ENCODE results near the gene N4BP2. TPM values are rescaled to one million over a fixed set of nuclear protein-coding genes. Genes with fewer than 3 reads are reported as not detected.

The N4BP2 gene
- total and polyA plus RNA-seq, 9 donors: 3.5 to 21.3 (median 10.6) TPM

DNA sequence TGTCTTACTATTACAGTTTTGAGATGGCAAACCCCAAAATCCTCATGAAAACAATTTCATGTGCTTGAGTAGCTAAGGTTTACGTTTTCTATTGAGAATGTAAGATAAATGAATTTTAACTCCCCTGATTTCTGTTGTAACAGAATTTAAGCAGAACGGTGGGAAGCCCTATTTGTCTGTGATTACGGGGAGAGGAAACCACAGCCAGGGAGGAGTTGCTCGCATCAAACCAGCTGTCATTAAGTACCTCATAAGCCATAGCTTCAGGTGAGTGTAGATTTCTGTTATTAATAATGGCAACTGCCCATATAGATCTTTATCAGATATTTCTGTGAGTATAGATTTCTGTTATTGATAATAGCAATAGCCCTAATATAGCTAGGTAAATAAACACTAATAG is 96.0 kb downstream of the N4BP2 start:
- Histone ChIP-seq H3K27me3 (no peaks in the 10 kb centered on the region), H3K4me3 (no peak overlapping the region), H3K27ac (no peak overlapping the region), H3K4me1 (ENCODE audit: insufficient read depth) (no peaks in the 10 kb centered on the region), H3K36me3 (no peaks in the 10 kb centered on the region), H3K9me3 (no peaks in the 10 kb centered on the region)
- 85 to 88% (median 87%) methylated on average over 4 of the region's 4 CpGs for WGBS, 3 donors
- DNase-seq: no peak
- intact Hi-C loops (cut with DNase I): loop anchor here in 2 of 4 donors (10.0 kb wide), 2 partner anchors 152 to 172 kb away; no protein-coding TSS in a partner anchor
- TF ChIP-seq CTCF (IDR thresholded peaks at IDR 0.05) (no peak), EP300 (IDR thresholded peaks at IDR 0.05) (no peak), POLR2A (IDR thresholded peaks at IDR 0.05) (no peak)

DNA sequence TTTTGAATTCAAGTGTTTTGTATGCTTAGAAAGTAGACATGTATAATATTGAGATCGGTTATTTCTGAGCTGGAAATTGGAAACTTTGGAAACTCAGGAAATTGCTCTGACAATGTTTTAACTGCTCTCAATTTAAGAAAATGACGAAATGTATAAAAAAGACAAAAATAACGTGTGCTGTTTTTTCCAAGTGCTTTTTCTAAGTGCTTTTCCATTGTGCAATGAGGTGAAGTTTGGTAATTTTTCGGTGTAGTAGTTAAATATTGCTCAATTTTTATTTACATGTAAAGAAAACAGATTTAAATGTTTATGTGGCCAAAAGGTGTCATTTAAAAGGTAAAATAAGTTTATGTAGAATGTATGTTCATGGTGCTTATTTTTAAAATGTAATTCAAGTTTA is 100.8 kb downstream of the N4BP2 start:
- intact Hi-C loops (cut with DNase I): loop anchor here in 3 of 4 donors (5.0 to 10.0 kb wide), 3 partner anchors 147 to 167 kb away; no protein-coding TSS in a partner anchor

GRCh38 chr4:40160258-40160657 is 103.6 kb downstream of the N4BP2 start:
- WGBS, 3 donors: 96 to 98% (median 97%) methylated on average over 9 of the region's 9 CpGs
- Histone ChIP-seq H3K4me3 (no peak overlapping the region), H3K27ac (no peak overlapping the region), H3K27me3 (no peaks in the 10 kb centered on the region), H3K9me3 (no peaks in the 10 kb centered on the region), H3K36me3 (no peaks in the 10 kb centered on the region), H3K4me1 (ENCODE audit: insufficient read depth) (no peaks in the 10 kb centered on the region)
- intact Hi-C loops (cut with DNase I): no loop called here
- no peak for TF ChIP-seq EP300 (IDR thresholded peaks at IDR 0.05)
- TF ChIP-seq POLR2A (IDR thresholded peaks at IDR 0.05): no peak
- no peak for TF ChIP-seq CTCF (IDR thresholded peaks at IDR 0.05)
- no peak for DNase-seq

More for the DNA sequence above, 100.8 kb downstream of the N4BP2 start:
- no peak overlapping the region for H3K27ac ChIP-seq
- DNase-seq: no peak
- H3K9me3 ChIP-seq: no peaks in the 10 kb centered on the region
- H3K36me3 ChIP-seq: no peaks in the 10 kb centered on the region
- WGBS, 3 donors: 94 to 95% (median 94%) methylated on average over 4 of the region's 4 CpGs
- H3K4me1 ChIP-seq (ENCODE audit: insufficient read depth): no peaks in the 10 kb centered on the region
- H3K27me3 ChIP-seq: no peaks in the 10 kb centered on the region
- H3K4me3 ChIP-seq: no peak overlapping the region
- TF ChIP-seq EP300 (IDR thresholded peaks at IDR 0.05): no peak
- TF ChIP-seq CTCF (IDR thresholded peaks at IDR 0.05): no peak
- no peak for TF ChIP-seq POLR2A (IDR thresholded peaks at IDR 0.05)

DNA sequence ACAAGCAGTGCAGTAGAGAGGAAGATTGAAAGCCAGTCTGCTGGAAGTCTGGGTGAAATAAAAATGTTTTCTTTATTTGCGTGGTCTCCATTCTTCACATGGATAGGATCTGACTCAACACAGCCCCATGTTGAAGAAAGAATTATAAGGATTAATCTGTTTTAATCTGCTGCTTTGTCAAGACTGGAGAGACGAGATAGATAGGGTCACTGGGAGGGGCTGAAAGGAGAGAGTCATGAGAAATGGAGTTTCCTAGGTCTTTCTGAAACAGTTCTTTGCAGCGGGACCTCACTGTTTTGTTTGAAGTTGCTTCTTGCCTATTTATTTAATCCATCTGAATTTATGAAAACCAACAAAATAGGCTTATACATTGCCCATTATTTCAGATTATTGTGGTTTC is 107.8 kb downstream of the N4BP2 start:
- Histone ChIP-seq H3K4me1 (ENCODE audit: insufficient read depth) (no peaks in the 10 kb centered on the region), H3K36me3 (no peaks in the 10 kb centered on the region), H3K27me3 (no peaks in the 10 kb centered on the region), H3K27ac (no peak overlapping the region), H3K4me3 (no peak overlapping the region), H3K9me3 (peaks cover 0 to 6% of the 10 kb centered on the region in 2 donors)
- WGBS, 3 donors: 88 to 91% (median 88%) methylated on average over 3 of the region's 3 CpGs
- no peak for TF ChIP-seq CTCF (IDR thresholded peaks at IDR 0.05)
- TF ChIP-seq EP300 (IDR thresholded peaks at IDR 0.05): no peak
- TF ChIP-seq POLR2A (IDR thresholded peaks at IDR 0.05): no peak
- intact Hi-C loops (cut with DNase I): no loop called here
- no peak for DNase-seq

Data from ovary (tissue), 9 donors.